OCI-LY7 (cell line): ENCODE data around the gene AP1G2. TPM values are rescaled to one million over a fixed set of nuclear protein-coding genes. Genes with fewer than 3 reads are reported as not detected.
"Not testable (repeated sequence)": the region's sequence is repeated elsewhere in the genome, so short reads cannot be mapped to it uniquely, and the experiment has no call there.

Experiments
- BruUV-seq: library from RNA; stranded (reverse); fragments of 400-500 nt; replicated peaks from 2 replicates; lab custom pipeline; 2021; lab: Mats Ljungman, UMichigan
- CTCF ChIA-PET: fragments of 300-600 bp; sonication (Branson Sonifier 250); formaldehyde crosslinking; loops from one replicate; lab custom pipeline; 2022; ENCODE audit warnings: antibody characterized with exemption; ENCODE audit not compliant: unreplicated experiment; lab: Charles Lee
- POLR2A ChIA-PET: fragments of 300-600 bp; sonication (Branson Sonifier 250); formaldehyde crosslinking; loops from one replicate; lab custom pipeline; 2022; ENCODE audit warnings: antibody characterized with exemption; lab: Charles Lee
- DNase-seq: peaks from one replicate; pipeline ENCODE4 v3.0.0-alpha.2; 2015; ENCODE audit warnings: low spot score
- H2AFZ ChIP-seq: fragments of 200-600 bp; sonication (generic), shearing (Covaris generic); 2 replicates; pipeline ENCODE4 v1.6.1; 2014; ENCODE audit warnings: mild to moderate bottlenecking, antibody characterized with exemption, low read length, moderate library complexity
- H3K27ac ChIP-seq: fragments of 200-600 bp; sonication (generic); 2 replicates; pipeline ENCODE4 v1.5.1; 2014; ENCODE audit warnings: mixed run types, low read depth, mild to moderate bottlenecking, moderate library complexity, low read length, inconsistent platforms; ENCODE audit not compliant: poor library complexity, severe bottlenecking
- H3K36me3 ChIP-seq: fragments of 200-600 bp; sonication (generic); 2 replicates; pipeline ENCODE4 v1.6.1; 2014; ENCODE audit warnings: mild to moderate bottlenecking, antibody characterized with exemption, low read length, moderate library complexity, mixed read lengths; ENCODE audit not compliant: insufficient read depth
- H3K4me1 ChIP-seq: fragments of 200-600 bp; sonication (generic); 2 replicates; pipeline ENCODE4 v1.5.1; 2014; ENCODE audit warnings: mild to moderate bottlenecking, low read length; ENCODE audit not compliant: insufficient read depth, poor library complexity, severe bottlenecking
- H3K4me2 ChIP-seq: fragments of 200-600 bp; sonication (generic); 2 replicates; pipeline ENCODE4 v1.6.1; 2014; ENCODE audit warnings: mild to moderate bottlenecking, low read length
- H3K4me3 ChIP-seq: fragments of 200-600 bp; sonication (generic); 2 replicates; pipeline ENCODE4 v1.5.1; 2014; ENCODE audit warnings: mild to moderate bottlenecking, low read depth, low read length; ENCODE audit not compliant: poor library complexity, severe bottlenecking
- H3K79me2 ChIP-seq: fragments of 200-600 bp; sonication (generic); 2 replicates; pipeline ENCODE4 v1.6.1; 2016; ENCODE audit warnings: low read depth, mild to moderate bottlenecking, low read length, moderate library complexity, mixed read lengths; ENCODE audit not compliant: insufficient read depth
- H3K9me2 ChIP-seq: fragments of 200-600 bp; sonication (generic); 2 replicates; pipeline ENCODE4 v1.6.1; 2016; ENCODE audit warnings: mild to moderate bottlenecking, low read length, mixed read lengths; ENCODE audit not compliant: insufficient read depth
- H3K9me3 ChIP-seq: fragments of 200-600 bp; sonication (generic); 2 replicates; pipeline ENCODE4 v1.6.1; 2014; ENCODE audit warnings: mild to moderate bottlenecking, mixed run types, low read length, mixed read lengths
- H4K20me1 ChIP-seq: fragments of 200-600 bp; sonication (generic); 2 replicates; pipeline ENCODE4 v1.6.1; 2014; ENCODE audit warnings: mild to moderate bottlenecking, antibody characterized with exemption, low read length, moderate library complexity, mixed read lengths; ENCODE audit not compliant: insufficient read depth
- EZH2phosphoT487 ChIP-seq: fragments of 200-600 bp; sonication (generic); IDR thresholded peaks from 2 replicates; pipeline ENCODE4 v1.6.1; 2018; ENCODE audit warnings: low read depth, borderline replicate concordance, mild to moderate bottlenecking, mixed run types, antibody characterized with exemption, low read length, moderate library complexity, mixed read lengths
- intact Hi-C: fragments of 100-400 bp; cut with micrococcal nuclease; formaldehyde crosslinking; loops from one replicate; pipeline ENCODE4 v1.10.0; 2022; ENCODE audit not compliant: unreplicated experiment
- total RNA-seq, 2 experiments: library from RNA; depleted of rRNA in 1 of 2; stranded (reverse); fragments of >200 nt in 1 of 2; shearing (Covaris generic) in 1 of 2; gene quantifications; 2 replicates each; pipeline ENCODE4 v1.2.3, GENCODE V29; 2014 to 2022
- TF ChIP-seq, protein P1 (sequence below): fragments of 200-600 bp; sonication (generic); conservative IDR thresholded peaks from 2 replicates; pipeline ENCODE4 v1.5.1; 2014; ENCODE audit warnings: mild to moderate bottlenecking, antibody characterized with exemption, low read length, moderate library complexity, mixed read lengths

Gene AP1G2
- total RNA-seq, 2 experiments from 2014 or later = 129 to 209 TPM

DNA sequence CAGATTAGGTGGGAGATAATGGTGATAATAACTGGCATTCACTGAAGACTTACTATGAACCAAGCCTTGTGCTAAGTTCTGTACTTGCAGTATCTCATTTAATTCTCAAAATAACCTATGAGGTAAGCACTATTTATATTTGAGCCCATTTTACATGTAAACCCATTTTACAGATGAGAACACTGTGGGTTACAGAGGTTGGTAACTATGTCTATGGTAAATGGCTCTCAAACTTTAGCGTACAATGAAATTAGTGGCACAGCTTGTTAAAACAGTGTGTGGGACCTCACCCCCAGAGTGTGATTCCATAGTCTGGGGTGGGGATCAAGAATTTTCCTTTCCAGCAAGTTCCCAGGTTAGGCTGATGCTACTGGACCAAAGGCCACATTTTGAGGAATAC is 33.2 kb upstream of the AP1G2 start:
- TF ChIP-seq EZH2phosphoT487 = no peak
- TF ChIP-seq, protein P1, sequence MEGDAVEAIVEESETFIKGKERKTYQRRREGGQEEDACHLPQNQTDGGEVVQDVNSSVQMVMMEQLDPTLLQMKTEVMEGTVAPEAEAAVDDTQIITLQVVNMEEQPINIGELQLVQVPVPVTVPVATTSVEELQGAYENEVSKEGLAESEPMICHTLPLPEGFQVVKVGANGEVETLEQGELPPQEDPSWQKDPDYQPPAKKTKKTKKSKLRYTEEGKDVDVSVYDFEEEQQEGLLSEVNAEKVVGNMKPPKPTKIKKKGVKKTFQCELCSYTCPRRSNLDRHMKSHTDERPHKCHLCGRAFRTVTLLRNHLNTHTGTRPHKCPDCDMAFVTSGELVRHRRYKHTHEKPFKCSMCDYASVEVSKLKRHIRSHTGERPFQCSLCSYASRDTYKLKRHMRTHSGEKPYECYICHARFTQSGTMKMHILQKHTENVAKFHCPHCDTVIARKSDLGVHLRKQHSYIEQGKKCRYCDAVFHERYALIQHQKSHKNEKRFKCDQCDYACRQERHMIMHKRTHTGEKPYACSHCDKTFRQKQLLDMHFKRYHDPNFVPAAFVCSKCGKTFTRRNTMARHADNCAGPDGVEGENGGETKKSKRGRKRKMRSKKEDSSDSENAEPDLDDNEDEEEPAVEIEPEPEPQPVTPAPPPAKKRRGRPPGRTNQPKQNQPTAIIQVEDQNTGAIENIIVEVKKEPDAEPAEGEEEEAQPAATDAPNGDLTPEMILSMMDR = no peak
- Histone ChIP-seq H3K4me3 (no peak overlapping the region), H3K9me2 (no peaks in the 10 kb centered on the region), H3K27ac (no peak overlapping the region), H2AFZ (no peak overlapping the region), H3K4me2 (no peak overlapping the region), H3K4me1 (no peaks in the 10 kb centered on the region), H3K9me3 (no peaks in the 10 kb centered on the region), H3K36me3 (no peaks in the 10 kb centered on the region), H3K79me2 (no peaks in the 10 kb centered on the region), H4K20me1 (no peaks in the 10 kb centered on the region)
- intact Hi-C loops = no loop called here
- ChIA-PET POLR2A (no interaction called here), CTCF (no interaction called here)
- DNase-seq = no peak
- no TSS peak for BruUV-seq

DNA sequence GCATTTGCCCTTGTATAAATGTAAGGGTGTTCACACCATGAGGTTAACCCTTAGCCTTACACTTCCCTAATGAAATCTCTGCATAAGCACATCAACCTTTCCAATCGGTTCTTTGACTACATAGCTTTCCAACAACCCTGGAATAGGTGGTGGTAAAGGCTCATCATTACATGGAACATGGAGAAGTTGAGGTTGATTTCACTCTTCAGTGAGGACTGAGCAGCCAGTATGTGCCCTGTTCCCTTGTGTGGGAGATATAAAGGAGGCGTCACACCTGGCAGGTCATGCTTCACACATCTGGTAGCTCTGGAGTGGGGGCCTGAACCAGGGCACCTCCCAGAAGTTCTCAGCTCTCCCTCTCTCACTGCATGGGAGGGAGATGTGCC is 32.7 kb upstream of the AP1G2 start:
- no peaks in the 10 kb centered on the region for H3K9me2 ChIP-seq
- H3K4me1 ChIP-seq = no peaks in the 10 kb centered on the region
- intact Hi-C loops = no loop called here
- H3K4me2 ChIP-seq = no peak overlapping the region
- H3K9me3 ChIP-seq = no peaks in the 10 kb centered on the region
- ChIA-PET CTCF (no interaction called here), POLR2A (interaction anchor here (0.6 kb wide), 2 partner anchors 177 to 255 kb away, joined by 3 to 4 read pairs; no protein-coding TSS in a partner anchor)
- TF ChIP-seq EZH2phosphoT487 = no peak
- TF ChIP-seq, protein P1 = no peak
- DNase-seq = no peak
- H3K27ac ChIP-seq = no peak overlapping the region
- no peaks in the 10 kb centered on the region for H3K36me3 ChIP-seq
- H2AFZ ChIP-seq = no peak overlapping the region
- no peak overlapping the region for H3K4me3 ChIP-seq
- no peaks in the 10 kb centered on the region for H3K79me2 ChIP-seq
- no TSS peak for BruUV-seq
- no peaks in the 10 kb centered on the region for H4K20me1 ChIP-seq

DNA sequence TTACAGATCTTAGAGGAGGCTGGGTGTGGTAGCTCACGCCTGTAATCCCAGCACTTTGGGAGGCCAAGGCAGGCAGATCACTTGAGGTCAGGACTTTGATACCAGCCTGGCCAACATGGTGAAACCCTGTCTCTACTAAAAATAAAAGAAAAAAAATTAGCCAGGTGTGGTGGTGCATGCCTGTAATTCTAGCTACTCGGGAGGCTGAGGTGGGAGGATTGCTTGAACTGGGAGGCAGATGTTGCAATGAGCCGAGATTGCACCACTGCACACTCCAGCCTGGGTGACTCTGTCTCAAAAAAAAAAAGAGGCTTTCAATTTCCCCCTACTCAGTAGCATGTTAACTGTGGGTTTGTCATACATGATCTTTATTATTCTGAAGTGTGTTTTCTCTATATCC is 26.6 kb upstream of the AP1G2 start:
- H4K20me1 ChIP-seq, H3K27ac ChIP-seq, H3K36me3 ChIP-seq, H3K4me2 ChIP-seq, H3K4me3 ChIP-seq, H3K4me1 ChIP-seq, CTCF ChIA-PET, H2AFZ ChIP-seq, BruUV-seq, H3K9me3 ChIP-seq, H3K9me2 ChIP-seq, DNase-seq, intact Hi-C loops, H3K79me2 ChIP-seq: not testable (repeated sequence)
- POLR2A ChIA-PET = interaction anchor here (0.6 kb wide), 1 partner anchor 21 kb away, joined by 3 read pairs; no protein-coding TSS in a partner anchor
